ENCODE data around the gene WNK2.

The WNK2 gene

GRCh38 chr9:93155716-93156474, 28.0 kb upstream of the WNK2 start:
- DNase-seq (ENCODE audit: low read depth in 1 of 2, low spot score in 1 of 2) = no peak
- Histone ChIP-seq H3K27me3 (ENCODE audit: insufficient read depth, poor library complexity, severe bottlenecking) (no peaks in the 10 kb centered on the region), H3K4me3 (replicated peaks; ENCODE audit: insufficient read depth, low read length) (no peak overlapping the region), H3K27ac (replicated peaks) (no peak overlapping the region)
- TF ChIP-seq SPI1 (IDR thresholded peaks at IDR 0.05; ENCODE audit: borderline replicate concordance, low read depth) (no peak), CTCF (IDR thresholded peaks at IDR 0.05; ENCODE audit: insufficient read depth, low read length) (no peak), POLR2AphosphoS5 (IDR thresholded peaks at IDR 0.05; ENCODE audit: low read depth) (no peak), REST (IDR thresholded peaks at IDR 0.05; ENCODE audit: insufficient replicate concordance, low read depth) (no peak), GABPA (IDR thresholded peaks at IDR 0.05; ENCODE audit: low read depth) (no peak)

GRCh38 chr9:93156475-93157008, 27.4 kb upstream of the WNK2 start:
- no peaks in the 10 kb centered on the region for H3K27me3 ChIP-seq (ENCODE audit: insufficient read depth, poor library complexity, severe bottlenecking)
- H3K4me3 ChIP-seq (replicated peaks; ENCODE audit: insufficient read depth, low read length) = no peak overlapping the region
- TF ChIP-seq REST (IDR thresholded peaks at IDR 0.05; ENCODE audit: insufficient replicate concordance, low read depth) (no peak), SPI1 (IDR thresholded peaks at IDR 0.05; ENCODE audit: borderline replicate concordance, low read depth) (no peak), GABPA (IDR thresholded peaks at IDR 0.05; ENCODE audit: low read depth) (no peak)
- no peak overlapping the region for H3K27ac ChIP-seq (replicated peaks)
- DNase-seq (ENCODE audit: low read depth in 1 of 2, low spot score in 1 of 2) = no peak

- Histone ChIP-seq H3K4me3 (replicated peaks; ENCODE audit: insufficient read depth, low read length) (no peak overlapping the region), H3K27ac (replicated peaks) (no peak overlapping the region), H3K27me3 (ENCODE audit: insufficient read depth, poor library complexity, severe bottlenecking) (no peaks in the 10 kb centered on the region)
- DNase-seq (ENCODE audit: low read depth in 1 of 2, low spot score in 1 of 2) = peak; percentile 54 to 73
- TF ChIP-seq SPI1 (IDR thresholded peaks at IDR 0.05; ENCODE audit: borderline replicate concordance, low read depth) (no peak), CTCF (IDR thresholded peaks at IDR 0.05; ENCODE audit: insufficient read depth, low read length) (peak; percentile 67)
Observed at GRCh38 chr9:93159601-93160471, 24.1 kb upstream of the WNK2 start.

All from HL-60 (cell line).